Measurements from ENCODE around the gene SLC22A25. TPM values are rescaled to one million over a fixed set of nuclear protein-coding genes. Genes with fewer than 3 reads are reported as not detected.
A peak's percentile ranks its signal among the peaks of the same experiment; 100 is the strongest.

Gene SLC22A25
- polyA plus RNA-seq, 1 donor (not counting 4 experiments of a cell fraction or from before 2014, with no cell fraction given): not detected

GRCh38 chr11:63280920-63281319, 37.5 kb upstream of the SLC22A25 start:
- no peak overlapping the region for H3K27ac ChIP-seq (ENCODE audit: control insufficient read depth, insufficient read depth, low read length)
- dilution Hi-C loops (cut with MboI; ENCODE audit: extremely low pct_ligation_motif_present, low sequenced_read_pairs): no loop called here
- FAIRE-seq: no peak

GRCh38 chr11:63277345-63277943, 34.0 kb upstream of the SLC22A25 start:
- dilution Hi-C loops (cut with MboI; ENCODE audit: extremely low pct_ligation_motif_present, low sequenced_read_pairs): no loop called here

More at GRCh38 chr11:63280920-63281319, 37.5 kb upstream of the SLC22A25 start:
- no peaks in the 10 kb centered on the region for H3K9me3 ChIP-seq (ENCODE audit: control insufficient read depth, low read depth, low read length)
- H2AFZ ChIP-seq (ENCODE audit: control insufficient read depth, low read length): no peak overlapping the region
- H3K9ac ChIP-seq (ENCODE audit: control insufficient read depth, extremely low read depth, insufficient read depth, low read length): no peak overlapping the region
- H3K27me3 ChIP-seq (ENCODE audit: control insufficient read depth, extremely low read depth, insufficient read depth, low read length): no peaks in the 10 kb centered on the region
- no peaks in the 10 kb centered on the region for H3K4me1 ChIP-seq (ENCODE audit: control insufficient read depth, extremely low read depth, insufficient read depth, low read length)
- DNase-seq (ENCODE audit: low read depth, low spot score): no peak
- H3K4me2 ChIP-seq (ENCODE audit: control insufficient read depth, extremely low read depth, insufficient read depth, low read depth, low read length): no peak overlapping the region
- no peaks in the 10 kb centered on the region for H3K79me2 ChIP-seq (ENCODE audit: control insufficient read depth, insufficient read depth, low read length)
- no peaks in the 10 kb centered on the region for H3K36me3 ChIP-seq (ENCODE audit: control insufficient read depth in 2 of 2, extremely low read depth in 1 of 2, insufficient read depth in 2 of 2, low read length in 2 of 2)
- no peak overlapping the region for H3K4me3 ChIP-seq (ENCODE audit: control insufficient read depth in 2 of 3, extremely low read depth in 1 of 3, insufficient read depth in 2 of 3, low read depth in 1 of 3, low read length in 3 of 3)
- H3K9me1 ChIP-seq (ENCODE audit: control insufficient read depth, extremely low read depth, insufficient read depth, low read length): no peaks in the 10 kb centered on the region
- H4K20me1 ChIP-seq (ENCODE audit: control insufficient read depth, extremely low read depth, insufficient read depth, low read length): no peaks in the 10 kb centered on the region
- no peak for TF ChIP-seq EZH2 (IDR thresholded peaks at IDR 0.05; ENCODE audit: low read length)
- TF ChIP-seq CTCF (optimal IDR thresholded peaks at IDR 0.05 in 1 of 3, IDR thresholded peaks at IDR 0.05 in 1 of 3, conservative IDR thresholded peaks at IDR 0.05 in 1 of 3; ENCODE audit: extremely low read depth in 1 of 3, insufficient read depth in 2 of 3, low read length in 3 of 3): no peak

More at GRCh38 chr11:63277345-63277943, 34.0 kb upstream of the SLC22A25 start:
- DNase-seq (ENCODE audit: low read depth, low spot score) (no peak), FAIRE-seq (no peak)
- Histone ChIP-seq H3K9me3 (ENCODE audit: control insufficient read depth, low read depth, low read length) (no peaks in the 10 kb centered on the region), H3K4me1 (ENCODE audit: control insufficient read depth, extremely low read depth, insufficient read depth, low read length) (no peaks in the 10 kb centered on the region), H3K36me3 (ENCODE audit: control insufficient read depth in 2 of 2, extremely low read depth in 1 of 2, insufficient read depth in 2 of 2, low read length in 2 of 2) (no peaks in the 10 kb centered on the region), H3K9ac (ENCODE audit: control insufficient read depth, extremely low read depth, insufficient read depth, low read length) (no peak overlapping the region), H2AFZ (ENCODE audit: control insufficient read depth, low read length) (no peak overlapping the region), H3K27me3 (ENCODE audit: control insufficient read depth, extremely low read depth, insufficient read depth, low read length) (no peaks in the 10 kb centered on the region), H3K4me3 (ENCODE audit: control insufficient read depth in 2 of 3, extremely low read depth in 1 of 3, insufficient read depth in 2 of 3, low read depth in 1 of 3, low read length in 3 of 3) (no peak overlapping the region), H3K79me2 (ENCODE audit: control insufficient read depth, insufficient read depth, low read length) (no peaks in the 10 kb centered on the region), H3K4me2 (ENCODE audit: control insufficient read depth, extremely low read depth, insufficient read depth, low read depth, low read length) (no peak overlapping the region), H3K27ac (ENCODE audit: control insufficient read depth, insufficient read depth, low read length) (no peak overlapping the region), H3K9me1 (ENCODE audit: control insufficient read depth, extremely low read depth, insufficient read depth, low read length) (no peaks in the 10 kb centered on the region), H4K20me1 (ENCODE audit: control insufficient read depth, extremely low read depth, insufficient read depth, low read length) (no peaks in the 10 kb centered on the region)
- no peak for TF ChIP-seq EZH2 (IDR thresholded peaks at IDR 0.05; ENCODE audit: low read length)
- TF ChIP-seq CTCF (optimal IDR thresholded peaks at IDR 0.05 in 1 of 3, IDR thresholded peaks at IDR 0.05 in 1 of 3, conservative IDR thresholded peaks at IDR 0.05 in 1 of 3; ENCODE audit: extremely low read depth in 1 of 3, insufficient read depth in 2 of 3, low read length in 3 of 3): peak in 1 of 3 experiments; percentile 56

Measured in keratinocyte (primary cell).